OCI-LY7 (cell line): ENCODE results near the gene C12orf42. TPM values are rescaled to one million over a fixed set of nuclear protein-coding genes. Genes with fewer than 3 reads are reported as not detected.

ENCODE experiments used
- BruUV-seq: library from RNA; stranded (reverse); fragments of 400-500 nt; replicated peaks from 2 replicates; lab custom pipeline; 2021; lab: Mats Ljungman, UMichigan
- CTCF ChIA-PET: fragments of 300-600 bp; sonication (Branson Sonifier 250); formaldehyde crosslinking; loops from one replicate; lab custom pipeline; 2022; ENCODE audit warnings: antibody characterized with exemption; ENCODE audit not compliant: unreplicated experiment; lab: Charles Lee
- POLR2A ChIA-PET: fragments of 300-600 bp; sonication (Branson Sonifier 250); formaldehyde crosslinking; loops from one replicate; lab custom pipeline; 2022; ENCODE audit warnings: antibody characterized with exemption; lab: Charles Lee
- DNase-seq: peaks from one replicate; pipeline ENCODE4 v3.0.0-alpha.2; 2015; ENCODE audit warnings: low spot score
- H2AFZ ChIP-seq: fragments of 200-600 bp; sonication (generic), shearing (Covaris generic); 2 replicates; pipeline ENCODE4 v1.6.1; 2014; ENCODE audit warnings: mild to moderate bottlenecking, antibody characterized with exemption, low read length, moderate library complexity
- H3K27ac ChIP-seq: fragments of 200-600 bp; sonication (generic); 2 replicates; pipeline ENCODE4 v1.5.1; 2014; ENCODE audit warnings: mixed run types, low read depth, mild to moderate bottlenecking, moderate library complexity, low read length, inconsistent platforms; ENCODE audit not compliant: poor library complexity, severe bottlenecking
- H3K36me3 ChIP-seq: fragments of 200-600 bp; sonication (generic); 2 replicates; pipeline ENCODE4 v1.6.1; 2014; ENCODE audit warnings: mild to moderate bottlenecking, antibody characterized with exemption, low read length, moderate library complexity, mixed read lengths; ENCODE audit not compliant: insufficient read depth
- H3K4me1 ChIP-seq: fragments of 200-600 bp; sonication (generic); 2 replicates; pipeline ENCODE4 v1.5.1; 2014; ENCODE audit warnings: mild to moderate bottlenecking, low read length; ENCODE audit not compliant: insufficient read depth, poor library complexity, severe bottlenecking
- H3K4me2 ChIP-seq: fragments of 200-600 bp; sonication (generic); 2 replicates; pipeline ENCODE4 v1.6.1; 2014; ENCODE audit warnings: mild to moderate bottlenecking, low read length
- H3K4me3 ChIP-seq: fragments of 200-600 bp; sonication (generic); 2 replicates; pipeline ENCODE4 v1.5.1; 2014; ENCODE audit warnings: mild to moderate bottlenecking, low read depth, low read length; ENCODE audit not compliant: poor library complexity, severe bottlenecking
- H3K79me2 ChIP-seq: fragments of 200-600 bp; sonication (generic); 2 replicates; pipeline ENCODE4 v1.6.1; 2016; ENCODE audit warnings: low read depth, mild to moderate bottlenecking, low read length, moderate library complexity, mixed read lengths; ENCODE audit not compliant: insufficient read depth
- H3K9me2 ChIP-seq: fragments of 200-600 bp; sonication (generic); 2 replicates; pipeline ENCODE4 v1.6.1; 2016; ENCODE audit warnings: mild to moderate bottlenecking, low read length, mixed read lengths; ENCODE audit not compliant: insufficient read depth
- H3K9me3 ChIP-seq: fragments of 200-600 bp; sonication (generic); 2 replicates; pipeline ENCODE4 v1.6.1; 2014; ENCODE audit warnings: mild to moderate bottlenecking, mixed run types, low read length, mixed read lengths
- H4K20me1 ChIP-seq: fragments of 200-600 bp; sonication (generic); 2 replicates; pipeline ENCODE4 v1.6.1; 2014; ENCODE audit warnings: mild to moderate bottlenecking, antibody characterized with exemption, low read length, moderate library complexity, mixed read lengths; ENCODE audit not compliant: insufficient read depth
- EZH2phosphoT487 ChIP-seq: fragments of 200-600 bp; sonication (generic); IDR thresholded peaks from 2 replicates; pipeline ENCODE4 v1.6.1; 2018; ENCODE audit warnings: low read depth, borderline replicate concordance, mild to moderate bottlenecking, mixed run types, antibody characterized with exemption, low read length, moderate library complexity, mixed read lengths
- intact Hi-C: fragments of 100-400 bp; cut with micrococcal nuclease; formaldehyde crosslinking; loops from one replicate; pipeline ENCODE4 v1.10.0; 2022; ENCODE audit not compliant: unreplicated experiment
- total RNA-seq, 2 experiments: library from RNA; depleted of rRNA in 1 of 2; stranded (reverse); fragments of >200 nt in 1 of 2; shearing (Covaris generic) in 1 of 2; gene quantifications; 2 replicates each; pipeline ENCODE4 v1.2.3, GENCODE V29; 2014 to 2022
- TF ChIP-seq, protein P1 (sequence below): fragments of 200-600 bp; sonication (generic); conservative IDR thresholded peaks from 2 replicates; pipeline ENCODE4 v1.5.1; 2014; ENCODE audit warnings: mild to moderate bottlenecking, antibody characterized with exemption, low read length, moderate library complexity, mixed read lengths

The C12orf42 gene
- total RNA-seq, 2 experiments from 2014 or later, result 1.2 TPM; not detected in 1

DNA sequence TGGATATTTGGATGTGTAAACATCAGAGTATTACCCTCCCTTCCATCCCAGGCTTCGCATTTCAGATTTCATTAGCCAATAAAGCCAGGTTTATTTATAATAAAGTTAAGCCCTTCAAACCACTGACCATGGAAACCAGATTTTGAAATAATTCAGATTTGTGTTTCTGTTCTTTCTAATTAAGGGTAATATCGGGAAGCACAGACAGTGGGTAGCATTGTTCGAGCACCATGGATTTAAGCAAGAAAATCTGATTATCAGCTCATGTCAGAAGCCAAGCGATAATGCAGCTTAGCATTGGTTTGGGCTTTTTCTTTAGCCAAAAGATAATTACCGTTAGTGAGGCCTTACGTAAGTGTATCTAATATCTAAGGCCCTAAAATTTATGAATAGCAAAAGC, 116.1 kb downstream of the C12orf42 start:
- Histone ChIP-seq H3K9me2 (no peaks in the 10 kb centered on the region), H3K4me1 (no peaks in the 10 kb centered on the region), H3K27ac (no peak overlapping the region), H3K4me2 (no peak overlapping the region), H3K36me3 (no peaks in the 10 kb centered on the region), H4K20me1 (no peaks in the 10 kb centered on the region), H2AFZ (no peak overlapping the region), H3K9me3 (no peaks in the 10 kb centered on the region), H3K79me2 (no peaks in the 10 kb centered on the region), H3K4me3 (no peak overlapping the region)
- POLR2A ChIA-PET, result interaction anchor here (0.7 kb wide), 1 partner anchor 141 kb away, joined by 3 read pairs; no protein-coding TSS in a partner anchor
- intact Hi-C loops, result no loop called here
- no peak for DNase-seq
- BruUV-seq, result no TSS peak
- CTCF ChIA-PET, result no interaction called here
- TF ChIP-seq EZH2phosphoT487, result no peak
- TF ChIP-seq, protein P1, sequence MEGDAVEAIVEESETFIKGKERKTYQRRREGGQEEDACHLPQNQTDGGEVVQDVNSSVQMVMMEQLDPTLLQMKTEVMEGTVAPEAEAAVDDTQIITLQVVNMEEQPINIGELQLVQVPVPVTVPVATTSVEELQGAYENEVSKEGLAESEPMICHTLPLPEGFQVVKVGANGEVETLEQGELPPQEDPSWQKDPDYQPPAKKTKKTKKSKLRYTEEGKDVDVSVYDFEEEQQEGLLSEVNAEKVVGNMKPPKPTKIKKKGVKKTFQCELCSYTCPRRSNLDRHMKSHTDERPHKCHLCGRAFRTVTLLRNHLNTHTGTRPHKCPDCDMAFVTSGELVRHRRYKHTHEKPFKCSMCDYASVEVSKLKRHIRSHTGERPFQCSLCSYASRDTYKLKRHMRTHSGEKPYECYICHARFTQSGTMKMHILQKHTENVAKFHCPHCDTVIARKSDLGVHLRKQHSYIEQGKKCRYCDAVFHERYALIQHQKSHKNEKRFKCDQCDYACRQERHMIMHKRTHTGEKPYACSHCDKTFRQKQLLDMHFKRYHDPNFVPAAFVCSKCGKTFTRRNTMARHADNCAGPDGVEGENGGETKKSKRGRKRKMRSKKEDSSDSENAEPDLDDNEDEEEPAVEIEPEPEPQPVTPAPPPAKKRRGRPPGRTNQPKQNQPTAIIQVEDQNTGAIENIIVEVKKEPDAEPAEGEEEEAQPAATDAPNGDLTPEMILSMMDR, result no peak

DNA sequence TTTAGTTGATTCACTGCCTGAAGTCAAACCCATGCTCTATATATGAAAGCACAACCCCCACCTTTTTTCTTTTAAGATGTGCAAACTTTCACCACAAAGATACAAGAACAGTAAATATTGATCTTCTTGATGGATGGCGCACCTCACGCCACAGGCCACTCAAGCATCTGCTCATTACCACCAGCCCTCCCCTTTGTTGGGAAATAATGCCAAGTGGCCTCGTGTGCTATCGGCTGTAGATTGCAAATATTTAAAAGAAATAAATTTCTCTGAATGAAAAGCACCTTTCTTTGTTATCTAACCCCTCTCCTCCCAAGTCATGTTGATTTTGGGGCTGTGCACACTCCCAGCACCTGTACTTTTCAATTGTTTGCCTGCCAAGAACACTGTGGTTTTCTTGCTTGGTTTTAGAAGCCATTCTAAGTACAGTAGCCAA, 122.7 kb downstream of the C12orf42 start:
- H4K20me1 ChIP-seq, result no peaks in the 10 kb centered on the region
- POLR2A ChIA-PET, result no interaction called here
- H2AFZ ChIP-seq, result no peak overlapping the region
- no TSS peak for BruUV-seq
- intact Hi-C loops, result no loop called here
- no peak overlapping the region for H3K4me3 ChIP-seq
- no peaks in the 10 kb centered on the region for H3K9me3 ChIP-seq
- no peaks in the 10 kb centered on the region for H3K36me3 ChIP-seq
- CTCF ChIA-PET, result no interaction called here
- no peaks in the 10 kb centered on the region for H3K9me2 ChIP-seq
- no peak for TF ChIP-seq EZH2phosphoT487
- TF ChIP-seq, protein P1, result no peak
- no peak overlapping the region for H3K27ac ChIP-seq
- no peaks in the 10 kb centered on the region for H3K79me2 ChIP-seq
- DNase-seq, result no peak
- no peak overlapping the region for H3K4me2 ChIP-seq
- no peaks in the 10 kb centered on the region for H3K4me1 ChIP-seq

DNA sequence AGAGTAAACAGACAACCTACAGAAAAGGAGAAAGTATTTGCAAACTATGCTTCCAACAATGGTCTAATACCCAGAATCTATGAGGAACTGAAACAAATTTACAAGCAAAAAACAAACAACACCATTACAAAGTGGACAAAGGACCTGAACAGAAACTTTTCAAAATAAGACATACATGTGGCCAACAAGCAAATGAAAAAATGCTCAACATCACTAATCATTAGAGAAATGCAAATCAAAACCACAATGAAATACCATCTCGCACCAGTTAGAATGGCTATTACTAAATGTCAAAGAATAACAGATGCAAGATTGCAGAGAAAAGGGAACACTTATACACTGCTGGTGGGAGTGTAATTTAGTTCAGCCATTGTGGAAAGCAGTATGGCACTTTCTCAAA, 125.8 kb downstream of the C12orf42 start:
- no peaks in the 10 kb centered on the region for H3K36me3 ChIP-seq
- H2AFZ ChIP-seq, result no peak overlapping the region
- no peak for DNase-seq
- no peaks in the 10 kb centered on the region for H3K79me2 ChIP-seq
- no peak overlapping the region for H3K4me2 ChIP-seq
- POLR2A ChIA-PET, result no interaction called here
- H3K4me3 ChIP-seq, result no peak overlapping the region
- intact Hi-C loops, result no loop called here
- H3K9me2 ChIP-seq, result no peaks in the 10 kb centered on the region
- CTCF ChIA-PET, result no interaction called here
- no peaks in the 10 kb centered on the region for H3K9me3 ChIP-seq
- H4K20me1 ChIP-seq, result no peaks in the 10 kb centered on the region
- H3K4me1 ChIP-seq, result no peaks in the 10 kb centered on the region
- no peak overlapping the region for H3K27ac ChIP-seq
- TF ChIP-seq, protein P1, result no peak
- TF ChIP-seq EZH2phosphoT487, result no peak
- BruUV-seq, result no TSS peak
